Stimulated activated CD4-positive, alpha-beta T cell treated with anti-CD3 and anti-CD28 coated beads, Interleukin-4, amount 100 ng/mL, for 1 hour (primary cell): ENCODE results near the gene EGR4.

Source experiments
- DNase-seq: peaks from one replicate; pipeline ENCODE4 v3.0.0-alpha.2; 2020

Gene EGR4

DNA sequence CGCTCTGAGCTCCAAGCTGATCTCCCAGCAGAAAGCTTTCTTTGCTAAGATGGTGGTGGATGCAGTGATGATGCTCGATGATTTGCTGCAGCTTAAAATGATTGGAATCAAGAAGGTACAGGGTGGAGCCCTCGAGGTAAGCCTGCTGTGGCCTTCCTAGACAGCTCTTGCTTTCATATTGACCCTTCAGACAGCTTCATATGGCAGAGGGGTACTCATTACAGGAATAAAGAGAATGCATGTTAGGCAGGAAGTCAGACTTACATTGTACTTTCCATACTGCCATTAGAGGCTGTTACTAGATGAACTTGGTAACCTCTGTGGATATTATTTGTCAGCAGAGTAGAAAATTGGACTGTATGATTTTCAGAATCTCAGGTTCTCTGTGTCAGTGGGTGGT is 48.8 kb downstream of the EGR4 start:
- DNase-seq, result no peak

DNA sequence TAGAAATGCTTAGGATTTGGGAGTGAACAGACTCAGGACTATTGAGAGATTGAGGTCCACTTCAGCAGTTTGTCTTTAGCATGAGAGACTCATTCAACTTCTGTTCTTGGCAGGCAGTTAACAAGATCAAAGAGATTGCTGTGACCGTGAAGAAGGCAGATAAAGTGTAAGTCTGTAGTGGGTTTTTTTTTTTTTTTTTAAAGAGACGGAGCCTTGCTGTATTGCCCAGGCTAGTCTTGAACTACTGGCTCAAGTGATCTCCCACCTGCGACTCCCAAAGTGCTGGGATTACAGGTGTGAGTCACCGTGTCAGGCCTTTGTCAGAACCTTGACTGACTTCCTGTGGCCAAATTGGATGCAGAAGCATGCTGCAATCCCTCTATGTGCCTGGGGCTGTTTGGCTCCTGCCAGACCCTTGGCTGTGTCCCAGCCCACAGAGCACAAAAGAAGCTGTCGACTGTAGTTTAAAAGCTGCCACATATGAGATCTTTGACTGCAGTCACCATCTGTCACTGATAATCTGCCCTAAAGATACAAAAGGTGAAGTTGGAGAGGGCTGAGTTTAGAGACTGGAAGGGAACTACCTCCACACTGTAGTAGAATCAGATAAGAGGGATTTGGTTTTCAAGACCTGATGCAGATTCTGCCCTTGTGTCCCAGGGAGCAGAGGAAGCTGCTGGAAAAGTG is 49.3 kb downstream of the EGR4 start:
- DNase-seq, result no peak
